ENCODE results near the gene IGFBP5.

IGFBP5 gene

GRCh38 chr2:216636551-216637450, 58.5 kb downstream of the IGFBP5 start:
- DNase-seq: no peak

GRCh38 chr2:216635701-216636550, 59.4 kb downstream of the IGFBP5 start:
- DNase-seq: no peak

GRCh38 chr2:216635171-216635570, 60.2 kb downstream of the IGFBP5 start:
- no peak for DNase-seq

GRCh38 chr2:216634370-216635148, 60.8 kb downstream of the IGFBP5 start:
- DNase-seq: no peak

- no peak for DNase-seq
Measured at GRCh38 chr2:216633616-216634369, 61.6 kb downstream of the IGFBP5 start.

- DNase-seq: peak; percentile 44
Measured at GRCh38 chr2:216632952-216633615, 62.3 kb downstream of the IGFBP5 start, which contains the start of gene IGFBP2. Gene IGFBP2 (plus strand): TSS chr2:216633420. CDS start chr2:216633524, 104 bp downstream.

- DNase-seq: no peak
Measured at GRCh38 chr2:216632346-216632951, 62.9 kb downstream of the IGFBP5 start.

GRCh38 chr2:216629784-216630183, 65.6 kb downstream of the IGFBP5 start:
- no peak for DNase-seq

- DNase-seq: no peak
Measured at GRCh38 chr2:216626875-216627245, 68.5 kb downstream of the IGFBP5 start.

- no peak for DNase-seq
Measured at GRCh38 chr2:216626168-216626874, 69.0 kb downstream of the IGFBP5 start.

- DNase-seq: no peak
Measured at GRCh38 chr2:216624251-216624650, 71.1 kb downstream of the IGFBP5 start.

- no peak for DNase-seq
Measured at GRCh38 chr2:216622526-216622925, 72.8 kb downstream of the IGFBP5 start.
